Right forelimb (tissue), 1 donor: ENCODE measurements around the gene HCN1.

Experiments used
- DNase-seq: peaks from one replicate; pipeline ENCODE4 v3.0.0-alpha.2; 2018

HCN1 gene

DNA sequence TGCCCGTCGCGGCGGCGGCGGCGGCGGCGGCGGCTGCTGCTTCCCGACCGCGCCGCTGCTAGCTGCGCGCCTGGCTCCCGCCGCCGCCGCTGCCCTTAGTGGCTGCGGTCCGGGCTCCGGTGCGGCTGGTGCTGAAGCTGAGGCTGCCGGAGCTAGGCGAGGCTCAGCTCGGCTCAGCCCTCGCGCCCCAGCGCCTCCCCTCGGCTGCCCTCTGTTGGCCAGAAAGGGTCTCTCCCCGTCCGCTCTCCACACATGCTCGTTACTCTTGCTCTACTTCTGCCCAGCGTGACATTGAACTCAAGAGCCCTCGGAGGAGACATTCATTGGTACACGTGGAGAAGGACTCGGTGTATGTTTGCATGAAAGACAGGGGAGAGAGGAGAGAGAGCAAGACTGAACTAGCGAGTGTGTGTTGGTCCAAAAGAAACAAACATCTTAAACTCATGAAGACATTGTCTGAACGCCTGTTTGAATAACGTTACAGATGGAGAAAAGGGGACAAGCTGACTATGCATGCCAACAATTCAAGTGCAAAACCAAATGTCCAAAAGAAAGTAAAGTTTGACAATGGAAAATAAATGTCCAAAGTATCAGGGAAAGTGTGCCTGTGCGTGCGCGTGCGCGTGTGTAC, at the start of gene HCN1:
TSS of gene HCN1 (minus strand) at position 175 of the 631 bp plus-strand sequence.
- peak; percentile 87 for DNase-seq

DNA sequence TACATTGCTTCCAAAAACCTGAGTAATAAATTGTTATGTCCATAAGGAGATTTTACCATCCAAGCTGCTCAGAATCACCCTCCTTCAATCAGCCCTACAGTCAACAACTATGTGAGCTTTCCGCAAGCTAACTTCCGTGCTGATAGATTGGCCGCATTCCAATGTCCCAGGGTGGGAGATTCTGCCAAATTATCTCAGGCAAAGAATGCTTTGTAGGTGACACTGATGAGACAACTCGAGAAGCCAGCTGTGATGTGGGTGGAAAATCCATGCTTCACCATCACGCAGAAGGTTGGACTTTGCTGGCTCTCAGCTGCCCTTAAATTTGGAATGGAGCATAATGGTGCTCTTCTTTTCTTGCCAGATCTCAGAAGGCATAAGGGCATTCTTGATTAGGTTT, 44.9 kb upstream of the HCN1 start:
- DNase-seq, result no peak

DNA sequence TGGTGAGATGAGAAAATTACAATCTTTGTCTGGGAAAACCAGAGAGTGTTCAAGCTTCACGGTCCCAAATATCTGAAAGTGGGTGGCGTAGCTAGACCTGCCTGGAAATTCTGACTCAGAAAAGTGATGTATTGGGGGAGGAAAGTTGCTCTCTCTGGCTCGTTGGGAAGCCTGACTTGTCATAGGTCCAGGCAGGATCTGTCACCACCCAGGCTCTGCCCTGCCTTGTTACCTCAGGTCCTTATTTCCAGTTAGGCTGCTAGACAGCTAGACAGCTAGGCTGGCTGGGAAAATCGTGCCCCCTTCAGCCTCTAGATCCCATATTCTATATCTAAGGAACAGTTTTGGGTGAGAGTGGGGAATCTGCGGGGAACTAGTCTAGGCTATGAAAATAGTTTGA, 41.0 kb upstream of the HCN1 start:
- no peak for DNase-seq

DNA sequence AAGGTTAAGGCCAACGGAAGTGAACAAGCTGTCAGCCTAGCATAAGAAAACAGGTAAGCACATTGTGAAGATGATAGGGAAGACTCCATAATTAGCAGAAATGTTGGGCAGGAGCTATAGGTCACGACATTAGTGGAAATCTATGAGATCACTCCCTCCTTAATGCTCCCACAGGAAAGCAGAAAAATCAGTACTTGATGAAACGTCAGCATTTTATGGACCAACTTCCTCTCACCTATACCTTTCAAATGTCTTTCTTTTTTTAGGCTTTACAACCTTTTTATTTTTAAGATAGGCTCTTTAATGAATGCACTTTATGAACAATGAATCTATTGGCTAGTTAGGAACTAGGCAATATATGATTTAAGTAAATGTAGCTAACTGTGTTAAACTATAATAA, 29.4 kb upstream of the HCN1 start:
- no peak for DNase-seq

DNA sequence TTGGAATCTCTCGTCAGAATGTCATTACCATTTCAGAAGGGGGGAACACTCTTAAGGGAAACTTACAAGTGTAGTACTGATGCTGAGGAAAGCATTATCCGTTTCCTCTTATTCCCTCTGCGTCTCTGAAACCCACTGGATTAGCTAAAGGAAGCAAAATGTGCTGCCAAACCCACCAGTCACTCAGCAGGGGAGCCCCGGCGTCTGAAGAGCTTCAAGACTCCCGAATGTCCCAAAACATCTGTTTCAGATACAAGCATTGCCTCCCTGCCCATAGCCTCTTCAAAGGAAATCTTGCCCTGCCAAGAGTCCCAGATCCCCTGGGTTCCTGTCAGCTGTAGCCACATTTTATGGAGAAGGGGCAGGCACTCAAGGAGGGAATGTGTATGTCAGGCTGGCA, 1.0 kb upstream of the HCN1 start:
- no peak for DNase-seq

DNA sequence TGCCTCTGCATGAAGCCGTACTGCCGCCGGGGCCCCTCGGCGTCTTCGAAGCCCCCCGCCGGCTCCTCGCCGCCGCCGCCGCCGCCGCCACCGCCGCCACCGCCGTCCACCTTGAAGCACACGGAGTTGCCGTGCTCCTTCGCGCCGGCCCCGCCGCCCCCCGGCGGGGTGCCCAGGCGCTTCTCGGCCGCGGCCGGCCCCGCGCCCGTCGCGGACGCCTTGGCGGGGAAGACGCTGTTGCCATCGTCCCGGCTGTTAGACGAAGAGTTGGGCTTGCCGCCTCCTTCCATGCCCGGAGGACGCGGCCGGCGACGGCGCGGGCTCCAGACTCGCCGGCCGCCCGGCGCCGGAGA, 400 bp downstream of the HCN1 start:
- no peak for DNase-seq

DNA sequence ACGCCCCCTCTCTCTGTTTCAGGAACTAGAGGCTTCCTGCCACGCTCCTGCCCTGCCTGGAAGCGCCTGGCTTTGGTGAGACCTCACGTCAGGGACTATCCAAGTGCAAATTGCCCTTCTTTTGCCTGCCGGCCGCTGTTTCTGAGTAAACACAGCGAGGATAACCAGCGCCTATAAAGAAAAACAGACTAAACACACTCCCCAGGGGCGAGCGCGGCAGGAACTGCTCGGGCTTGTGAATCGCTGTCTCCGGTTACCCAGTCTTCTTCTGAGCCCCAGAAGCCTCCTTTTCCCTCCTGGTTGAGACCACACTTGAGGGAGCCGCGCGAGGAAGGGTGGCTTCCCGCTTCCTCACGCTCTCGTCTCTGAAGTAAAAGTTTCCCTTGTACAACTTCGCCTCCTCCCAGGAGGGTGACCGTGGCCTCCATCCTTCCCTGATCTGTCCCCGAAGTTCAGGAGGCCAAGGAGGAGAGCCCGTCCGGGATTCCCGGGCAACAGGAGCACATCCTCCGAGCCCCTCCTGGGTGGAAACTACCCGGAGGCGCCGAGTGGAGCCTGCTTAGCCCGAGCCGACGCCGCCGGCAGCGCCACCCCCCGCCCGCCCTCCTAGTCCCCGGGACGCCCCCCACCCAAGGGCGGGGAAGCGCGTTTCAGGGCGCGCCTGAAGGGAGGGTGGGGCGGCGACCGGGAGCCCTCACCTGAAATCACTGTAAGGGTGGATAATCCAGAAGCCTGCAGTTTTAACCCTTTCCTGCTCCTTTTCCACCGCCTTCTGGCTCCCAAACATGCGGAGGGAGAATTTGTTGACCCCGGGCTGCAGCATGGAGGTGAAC, 993 bp downstream of the HCN1 start:
- no peak for DNase-seq

DNA sequence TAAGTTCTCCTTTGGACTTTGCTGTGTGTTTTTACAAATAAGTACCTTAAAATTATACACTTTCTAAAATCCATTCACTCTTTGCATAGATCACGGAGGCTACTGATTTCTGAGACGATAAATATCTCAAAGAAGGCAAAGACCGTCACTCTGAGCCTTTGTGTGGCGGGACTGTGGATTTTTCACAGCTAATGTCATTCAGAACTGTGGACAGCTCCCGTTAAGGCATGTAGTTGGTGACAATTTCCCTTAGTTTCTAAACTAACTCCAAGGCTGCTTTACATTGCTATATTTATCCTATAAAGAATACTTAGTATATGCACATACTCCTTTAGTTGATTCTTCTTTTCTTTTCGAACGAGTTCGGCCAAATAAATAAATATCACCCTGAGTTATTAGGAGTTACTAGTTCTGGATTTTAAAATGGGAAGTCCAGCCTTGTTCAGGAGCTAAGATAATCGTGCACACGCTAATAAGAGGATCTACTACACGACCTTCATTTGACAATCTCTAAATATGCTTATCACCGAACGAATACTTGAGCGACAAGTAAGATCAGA, 1.8 kb downstream of the HCN1 start:
- no peak for DNase-seq

DNA sequence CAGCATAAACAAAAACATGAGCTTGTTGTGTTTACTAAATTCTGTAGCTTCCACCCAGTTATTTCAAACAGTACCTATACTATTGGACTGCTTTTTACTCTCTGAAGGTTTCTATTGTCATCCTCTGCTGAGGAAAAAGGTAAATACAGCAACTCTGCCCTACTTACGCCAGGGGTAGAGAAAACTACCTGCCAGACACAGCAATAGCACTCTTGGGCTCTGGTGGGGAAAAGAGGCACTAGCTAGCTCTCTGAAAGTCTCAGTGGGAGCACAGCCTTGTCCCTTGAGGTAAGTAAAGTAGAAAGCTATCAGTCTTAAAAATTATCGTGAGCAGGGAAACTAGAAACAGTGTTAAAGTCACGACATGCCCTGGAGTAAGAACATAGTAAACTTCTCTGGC, 3.7 kb downstream of the HCN1 start:
- DNase-seq, result no peak

DNA sequence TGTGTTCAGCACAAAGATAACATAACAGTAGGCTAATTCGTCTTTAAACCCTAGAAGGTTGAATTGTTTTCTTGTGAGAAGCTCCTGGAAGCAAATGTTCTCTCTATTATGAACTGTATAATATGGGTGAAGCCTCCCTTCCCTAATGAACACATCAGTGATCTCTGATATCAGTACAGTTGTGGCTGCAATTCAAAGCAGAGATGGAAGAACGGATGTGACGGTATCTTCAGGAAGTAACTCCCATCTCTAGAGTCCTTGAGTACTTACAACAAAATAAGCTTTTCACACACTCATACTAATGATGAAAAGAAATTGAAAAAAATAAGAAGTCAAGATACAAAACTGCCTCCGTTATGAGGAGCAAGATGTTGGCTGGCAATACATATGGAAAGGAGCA, 4.5 kb downstream of the HCN1 start:
- DNase-seq, result no peak

DNA sequence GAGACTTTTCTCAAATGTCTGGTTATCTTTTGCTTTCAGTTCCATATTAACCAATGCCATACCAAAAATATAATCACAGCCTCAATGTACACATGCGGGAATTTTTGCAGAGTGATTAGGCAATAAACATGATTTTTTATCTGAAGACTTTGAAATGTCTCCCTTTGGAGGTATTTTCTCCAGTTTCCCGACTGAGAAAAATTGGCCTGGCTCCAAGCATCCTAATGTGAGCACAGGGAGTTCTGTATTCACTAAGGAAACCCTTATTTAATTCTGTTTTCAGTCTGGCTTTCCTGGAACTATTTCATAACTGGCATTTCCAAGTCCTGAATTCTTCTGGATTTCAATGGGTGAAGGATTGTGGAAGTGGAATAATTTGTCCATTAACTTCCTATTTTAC, 8.5 kb downstream of the HCN1 start:
- no peak for DNase-seq

DNA sequence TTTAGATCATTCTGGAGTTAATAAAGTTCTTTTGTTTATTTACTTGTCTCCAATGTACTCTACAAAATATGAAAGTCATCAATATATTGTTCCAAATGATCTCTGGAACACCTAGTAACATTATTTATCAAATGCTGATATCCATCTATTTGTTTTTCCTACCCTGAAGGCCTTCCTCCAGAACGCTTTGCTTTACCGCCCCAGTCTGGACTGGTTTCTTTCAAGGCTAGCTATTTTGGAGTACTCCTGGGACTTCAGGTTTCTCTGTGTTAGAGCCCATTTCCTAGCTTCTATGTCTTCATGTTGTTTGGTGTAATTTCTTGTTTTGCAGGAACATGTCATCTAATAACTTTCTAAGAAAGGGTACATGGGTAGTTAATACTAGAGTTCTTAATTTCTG, 9.6 kb downstream of the HCN1 start:
- no peak for DNase-seq

DNA sequence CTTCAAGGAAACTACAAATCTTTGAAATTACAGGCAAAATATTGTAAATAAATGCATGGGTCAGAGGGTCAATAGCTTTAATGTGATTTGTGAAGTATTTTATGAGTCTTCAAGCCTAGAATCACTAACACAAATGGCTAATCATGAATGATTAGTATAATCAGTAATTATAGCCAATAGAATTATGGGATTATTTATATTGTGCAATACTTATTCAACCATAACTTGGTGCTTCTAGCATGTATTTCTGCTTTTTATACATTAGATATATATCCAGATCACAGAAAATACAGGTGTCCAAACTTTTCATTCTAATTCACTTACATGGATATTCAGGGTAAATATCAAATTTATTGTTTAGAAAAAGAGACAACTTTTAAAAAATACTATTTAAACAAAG, 12.1 kb downstream of the HCN1 start:
- no peak for DNase-seq

DNA sequence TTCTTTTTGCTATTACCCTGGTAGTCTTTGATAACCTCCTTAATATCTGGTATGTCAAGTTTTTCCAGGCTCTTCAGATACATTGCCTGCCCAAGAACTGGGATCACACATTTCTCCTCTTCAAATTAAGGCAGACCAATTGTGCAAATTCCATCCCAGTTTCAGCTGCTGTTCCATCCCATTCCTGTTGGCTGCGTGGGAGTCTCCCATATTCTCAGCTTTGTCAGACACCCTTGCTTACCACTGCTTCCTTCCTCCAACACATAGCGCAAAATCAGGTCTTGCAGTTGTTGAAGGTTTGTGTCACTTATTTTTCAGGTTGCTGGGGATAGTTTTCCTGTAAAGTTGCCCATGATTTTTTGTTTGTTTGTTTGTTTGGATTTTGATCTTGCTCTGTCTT, 15.2 kb downstream of the HCN1 start:
- DNase-seq, result no peak

DNA sequence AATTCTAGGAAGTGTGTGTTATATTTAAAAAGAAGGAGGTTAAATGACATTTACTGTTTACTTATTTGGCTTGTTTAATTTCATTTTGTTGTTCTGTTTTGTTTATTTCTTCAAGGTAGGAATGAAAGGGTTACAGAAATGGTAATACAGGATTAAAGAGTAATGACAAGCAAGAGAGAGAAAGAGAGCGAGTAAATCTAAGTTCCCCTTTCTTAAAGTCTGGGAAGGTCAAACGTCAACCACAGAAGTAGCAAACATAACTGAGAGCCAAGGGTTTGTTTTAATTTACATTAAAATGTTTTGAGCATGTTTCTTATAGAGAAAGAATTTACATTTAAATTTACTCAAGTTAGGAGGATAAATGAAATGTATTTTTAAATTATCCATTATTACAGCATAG, 18.7 kb downstream of the HCN1 start:
- DNase-seq, result no peak

DNA sequence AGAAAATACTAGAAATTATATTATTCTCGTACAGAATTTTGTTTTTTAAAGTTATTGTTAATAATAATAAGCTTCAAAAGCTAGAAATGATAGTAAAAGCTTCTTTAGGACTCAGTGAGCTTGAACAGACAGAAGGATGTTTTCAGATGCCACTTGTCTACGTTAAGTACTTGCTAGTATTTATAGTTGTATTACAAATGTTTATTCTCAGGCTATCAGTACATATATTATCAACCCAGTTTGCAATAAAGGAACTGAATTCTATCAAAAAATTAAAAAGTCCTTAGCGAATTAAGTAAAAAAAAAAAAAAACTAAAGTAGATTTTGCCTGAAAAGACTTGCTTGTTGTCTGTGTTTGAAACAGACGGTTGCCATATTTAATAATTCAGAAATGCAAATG, 23.9 kb downstream of the HCN1 start:
- DNase-seq, result no peak

DNA sequence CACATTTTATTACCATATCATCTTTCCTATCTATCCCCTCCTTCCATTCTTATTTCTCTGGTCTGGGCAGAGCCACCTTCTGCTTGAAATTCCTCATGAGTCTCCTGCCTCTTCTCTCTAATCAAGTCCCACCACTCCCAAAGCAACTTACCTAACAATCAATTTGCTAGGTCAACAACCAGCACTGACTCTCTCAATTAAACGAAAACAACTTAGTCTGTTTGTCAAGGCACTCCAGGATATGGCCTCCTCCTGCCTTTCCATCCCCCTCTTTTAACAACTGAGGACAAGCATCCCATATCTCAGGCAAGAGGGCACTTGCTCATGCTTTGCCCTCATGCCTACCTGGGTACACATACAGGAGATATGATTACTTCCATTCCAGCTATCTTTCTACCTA, 47.4 kb downstream of the HCN1 start:
- no peak for DNase-seq

DNA sequence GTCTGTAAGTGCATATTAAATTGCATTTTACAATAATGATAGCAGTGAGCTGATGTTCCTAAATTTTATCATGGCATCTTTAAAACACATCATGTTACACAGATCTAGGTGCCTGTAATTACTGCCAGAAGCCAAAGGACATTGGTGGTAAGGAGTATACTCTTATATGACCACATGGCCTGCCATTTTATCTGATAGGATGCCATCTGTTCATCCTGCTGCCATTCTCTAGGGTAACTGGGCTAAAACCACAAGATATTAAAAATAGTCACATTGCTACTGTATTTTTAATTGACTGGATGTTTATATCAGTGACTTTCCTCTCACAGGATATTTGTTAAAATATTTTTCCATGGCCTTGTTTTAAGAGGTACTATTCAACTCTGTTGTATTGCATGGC, 53.1 kb downstream of the HCN1 start:
- DNase-seq, result no peak

DNA sequence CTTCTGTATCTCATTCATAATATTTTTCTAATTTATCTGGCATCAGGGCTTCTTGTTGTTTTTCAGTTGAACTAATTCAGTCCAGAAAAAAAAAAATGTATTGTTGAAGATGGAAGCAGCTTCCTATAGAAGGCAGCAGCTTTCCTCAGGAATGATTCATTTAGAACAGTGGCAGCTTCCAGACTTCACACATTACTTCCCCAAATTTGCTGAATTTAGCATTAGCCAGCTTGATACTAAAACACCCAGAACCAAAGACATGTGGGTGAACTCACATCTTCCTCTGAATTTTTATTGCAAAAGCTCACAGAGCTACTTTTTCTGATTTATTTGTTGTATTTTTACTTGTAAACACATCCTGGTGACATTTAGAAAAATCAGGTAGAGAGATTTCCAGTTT, 53.8 kb downstream of the HCN1 start:
- DNase-seq, result no peak

DNA sequence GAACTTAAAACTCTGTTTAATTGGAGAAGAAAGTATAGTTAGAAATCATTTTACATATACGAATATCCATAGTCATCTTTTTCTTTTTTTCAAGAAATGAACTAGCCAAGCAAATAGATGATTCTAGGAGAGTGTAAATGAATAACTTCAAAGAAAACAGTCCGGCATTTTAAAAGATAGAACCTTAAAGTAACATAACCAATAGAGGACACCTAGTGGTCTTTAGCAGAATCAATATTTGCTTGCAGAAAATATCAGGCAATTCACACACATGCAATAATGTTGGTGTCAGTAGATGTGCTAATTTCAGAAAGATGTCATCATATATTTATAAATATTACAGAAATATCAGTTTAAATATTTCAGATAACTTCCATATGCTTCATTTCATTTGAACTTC, 57.1 kb downstream of the HCN1 start:
- no peak for DNase-seq

DNA sequence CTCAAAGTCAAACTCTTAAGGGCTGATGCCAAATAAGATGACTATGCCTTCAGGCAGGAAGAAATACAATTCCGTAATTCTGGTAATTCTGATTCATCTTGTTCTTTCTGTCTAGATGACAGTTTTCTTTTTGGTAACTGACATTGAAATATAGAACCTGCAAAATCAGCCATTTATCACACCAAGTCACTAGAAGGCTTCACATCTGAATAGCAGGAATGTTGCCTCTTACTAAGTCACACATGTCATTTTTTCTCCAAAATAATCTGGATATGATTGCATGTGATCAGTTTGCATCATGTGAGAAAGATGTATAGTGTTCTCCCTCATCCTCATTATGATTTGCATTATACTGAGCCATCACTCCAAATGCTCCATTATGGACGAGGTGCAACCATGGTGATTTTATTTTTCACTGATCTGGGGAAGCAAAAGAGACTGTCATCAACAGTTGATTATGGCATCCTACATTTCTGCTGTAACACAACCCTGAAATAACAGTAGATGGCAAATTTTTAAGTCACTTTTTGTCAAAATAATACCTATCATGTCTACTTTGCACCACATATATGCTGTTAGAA, 69.0 kb downstream of the HCN1 start:
- no peak for DNase-seq

DNA sequence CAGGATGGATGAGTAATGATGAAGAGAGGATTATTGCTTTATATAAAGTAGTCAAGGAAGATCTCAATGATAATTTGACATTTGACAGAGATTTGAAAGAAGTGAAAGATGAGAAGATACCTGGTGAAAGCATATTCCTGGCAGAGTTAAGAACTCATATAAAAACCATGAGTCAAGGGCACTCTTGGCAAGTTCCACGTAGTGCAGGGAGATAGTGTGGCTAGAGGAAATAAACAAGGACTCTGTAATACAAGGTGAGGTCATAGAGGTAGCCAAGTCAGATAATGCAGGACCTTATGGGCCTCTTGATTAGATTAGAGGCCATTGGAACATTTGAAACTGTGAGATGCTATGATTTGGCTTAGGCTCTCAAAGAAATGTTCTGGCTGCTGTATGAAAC, 72.3 kb downstream of the HCN1 start:
- no peak for DNase-seq

DNA sequence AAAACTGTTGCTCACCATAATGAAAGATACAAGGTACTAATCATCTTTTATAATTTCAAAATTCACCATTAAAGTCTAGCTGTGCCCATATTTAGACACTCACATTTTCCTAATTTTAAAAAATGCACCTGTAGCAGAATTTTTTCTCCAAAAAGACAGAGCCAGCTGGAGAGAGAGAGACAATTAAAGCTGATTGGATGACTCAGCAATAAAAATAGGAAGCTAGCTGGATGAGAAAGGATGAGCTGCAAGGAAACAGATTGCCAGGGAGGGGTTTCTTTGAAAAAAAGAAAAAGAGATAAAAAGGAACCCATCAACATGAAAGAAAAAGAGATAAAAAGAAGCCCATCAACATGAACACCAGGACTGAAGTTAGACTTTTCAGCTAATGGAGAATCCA, 73.8 kb downstream of the HCN1 start:
- DNase-seq, result no peak

DNA sequence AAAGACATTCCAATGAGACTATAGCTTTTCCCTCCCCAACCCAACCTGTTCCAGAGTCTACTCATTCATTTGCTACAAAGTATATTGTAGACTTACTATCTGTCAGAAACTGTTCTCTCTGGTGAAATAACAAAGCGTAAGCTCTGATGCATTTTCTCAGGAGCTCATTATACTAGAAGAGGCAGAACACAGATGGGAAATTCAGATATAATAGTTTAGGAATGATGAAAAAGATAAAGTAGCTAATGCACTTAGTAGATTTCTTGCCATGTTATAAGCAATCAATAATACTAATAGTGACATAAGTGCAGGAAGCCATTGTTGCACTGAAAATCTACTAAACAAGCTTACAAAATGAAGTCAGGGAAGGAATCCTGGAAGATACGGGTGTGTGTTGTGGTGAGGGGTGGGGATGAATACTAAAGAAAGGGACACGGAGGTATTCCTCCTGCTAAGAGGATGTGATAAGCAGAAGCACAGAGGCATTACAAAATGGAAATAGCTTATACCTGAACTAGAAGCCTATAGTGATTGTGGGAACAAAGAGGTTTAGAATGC, 78.2 kb downstream of the HCN1 start:
- no peak for DNase-seq
